ENCODE results near the gene MALAT1.
"Not testable (repeated sequence)": the region's sequence is repeated elsewhere in the genome, so short reads cannot be mapped to it uniquely, and the experiment has no call there.

The MALAT1 gene
- total RNA-seq = 15,737 reads per million, percentile 100 among the genes with 10 or more reads in this experiment

DNA sequence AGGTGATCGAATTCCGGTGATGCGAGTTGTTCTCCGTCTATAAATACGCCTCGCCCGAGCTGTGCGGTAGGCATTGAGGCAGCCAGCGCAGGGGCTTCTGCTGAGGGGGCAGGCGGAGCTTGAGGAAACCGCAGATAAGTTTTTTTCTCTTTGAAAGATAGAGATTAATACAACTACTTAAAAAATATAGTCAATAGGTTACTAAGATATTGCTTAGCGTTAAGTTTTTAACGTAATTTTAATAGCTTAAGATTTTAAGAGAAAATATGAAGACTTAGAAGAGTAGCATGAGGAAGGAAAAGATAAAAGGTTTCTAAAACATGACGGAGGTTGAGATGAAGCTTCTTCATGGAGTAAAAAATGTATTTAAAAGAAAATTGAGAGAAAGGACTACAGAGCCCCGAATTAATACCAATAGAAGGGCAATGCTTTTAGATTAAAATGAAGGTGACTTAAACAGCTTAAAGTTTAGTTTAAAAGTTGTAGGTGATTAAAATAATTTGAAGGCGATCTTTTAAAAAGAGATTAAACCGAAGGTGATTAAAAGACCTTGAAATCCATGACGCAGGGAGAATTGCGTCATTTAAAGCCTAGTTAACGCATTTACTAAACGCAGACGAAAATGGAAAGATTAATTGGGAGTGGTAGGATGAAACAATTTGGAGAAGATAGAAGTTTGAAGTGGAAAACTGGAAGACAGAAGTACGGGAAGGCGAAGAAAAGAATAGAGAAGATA is at the start of gene MALAT1:
TSS of gene MALAT1 (plus strand) at position 69 of the 736 bp plus-strand sequence.
- peak; percentile 94 for DNase-seq

DNA sequence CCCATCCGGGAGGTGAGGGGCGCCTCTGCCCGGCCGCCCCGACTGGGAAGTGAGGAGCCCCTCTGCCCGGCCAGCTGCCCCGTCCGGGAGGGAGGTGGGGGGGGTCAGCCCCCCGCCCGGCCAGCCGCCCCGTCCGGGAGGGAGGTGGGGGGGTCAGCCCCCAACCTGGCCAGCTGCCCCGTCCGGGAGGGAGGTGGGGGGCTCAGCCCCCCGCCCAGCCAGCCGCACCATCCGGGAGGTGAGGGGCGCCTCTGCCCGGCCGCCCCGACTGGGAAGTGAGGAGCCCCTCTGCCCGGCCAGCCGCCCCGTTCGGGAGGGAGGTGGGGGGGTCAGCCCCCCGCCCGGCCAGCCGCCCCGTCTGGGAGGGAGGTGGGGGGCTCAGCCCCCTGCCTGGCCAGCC is 47.5 kb upstream of the MALAT1 start:
- DNase-seq = not testable (repeated sequence)

DNA sequence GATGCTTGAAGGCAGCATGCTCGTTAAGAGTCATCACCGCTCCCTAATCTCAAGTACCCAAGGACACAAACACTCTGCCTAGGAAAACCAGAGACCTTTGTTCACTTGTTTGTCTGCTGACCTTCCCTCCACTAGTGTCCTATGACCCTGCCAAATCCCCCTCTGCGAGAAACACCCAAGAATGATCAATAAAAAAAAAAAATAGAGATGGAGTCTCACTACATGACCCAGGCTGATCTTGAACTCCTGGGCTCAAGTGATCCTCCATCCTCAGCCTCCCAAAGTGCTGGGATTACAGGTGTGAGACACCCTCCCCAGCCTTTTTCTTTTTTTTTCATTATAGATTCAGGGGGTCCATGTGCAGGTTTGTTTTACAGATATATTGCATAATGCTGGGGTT is 46.6 kb upstream of the MALAT1 start:
- DNase-seq = not testable (repeated sequence)

DNA sequence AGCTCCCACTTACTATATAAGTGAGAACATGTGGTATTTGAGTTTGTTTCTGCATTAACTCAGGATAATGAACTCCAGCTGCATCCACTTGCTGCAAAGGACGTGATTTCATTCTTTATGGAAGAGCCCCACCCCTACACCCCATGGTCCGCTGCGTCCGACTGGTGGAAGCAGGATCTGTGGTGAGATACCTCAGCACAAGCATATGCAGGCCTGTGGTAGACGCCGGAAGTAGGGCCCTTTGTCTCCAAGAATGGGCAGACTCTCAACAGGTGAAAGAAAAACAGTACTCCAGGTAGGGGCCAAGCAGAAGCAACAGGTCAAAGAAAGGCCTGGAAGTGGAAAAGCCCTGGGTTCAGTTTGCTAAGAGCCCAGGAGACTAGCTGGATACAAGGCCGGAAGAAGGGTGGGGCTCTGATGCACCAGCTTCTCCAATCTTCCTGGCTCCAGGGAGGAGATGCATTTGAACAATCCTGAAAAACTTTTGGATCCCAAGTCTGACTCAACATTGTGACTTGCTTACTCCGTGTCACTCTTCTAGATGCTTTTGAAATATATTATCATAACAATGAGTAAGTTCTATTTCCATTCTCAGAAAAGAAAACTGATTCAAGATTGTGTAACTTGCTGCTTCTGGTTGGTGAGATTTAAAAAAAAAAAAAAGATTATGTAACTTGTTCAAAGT is 45.9 kb upstream of the MALAT1 start:
- DNase-seq = no peak

DNA sequence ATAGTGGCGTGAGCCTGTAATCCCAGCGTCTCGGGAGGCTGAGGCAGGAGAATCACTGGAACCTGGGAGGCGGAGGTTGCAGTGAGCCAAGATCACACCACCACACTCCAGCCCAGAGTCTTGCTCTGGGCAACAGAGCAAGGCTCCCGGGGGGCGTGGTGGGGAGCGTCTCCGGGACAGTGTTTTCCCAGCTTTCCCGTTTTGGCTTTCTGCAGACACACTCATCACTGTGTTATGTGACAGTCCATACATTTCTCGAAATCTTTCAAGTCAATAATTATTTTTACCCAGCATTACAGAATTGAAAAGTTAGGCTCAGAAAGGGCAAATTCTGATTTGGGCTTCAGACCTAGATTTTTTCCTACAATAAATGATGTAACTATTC is 44.5 kb upstream of the MALAT1 start:
- no peak for DNase-seq

DNA sequence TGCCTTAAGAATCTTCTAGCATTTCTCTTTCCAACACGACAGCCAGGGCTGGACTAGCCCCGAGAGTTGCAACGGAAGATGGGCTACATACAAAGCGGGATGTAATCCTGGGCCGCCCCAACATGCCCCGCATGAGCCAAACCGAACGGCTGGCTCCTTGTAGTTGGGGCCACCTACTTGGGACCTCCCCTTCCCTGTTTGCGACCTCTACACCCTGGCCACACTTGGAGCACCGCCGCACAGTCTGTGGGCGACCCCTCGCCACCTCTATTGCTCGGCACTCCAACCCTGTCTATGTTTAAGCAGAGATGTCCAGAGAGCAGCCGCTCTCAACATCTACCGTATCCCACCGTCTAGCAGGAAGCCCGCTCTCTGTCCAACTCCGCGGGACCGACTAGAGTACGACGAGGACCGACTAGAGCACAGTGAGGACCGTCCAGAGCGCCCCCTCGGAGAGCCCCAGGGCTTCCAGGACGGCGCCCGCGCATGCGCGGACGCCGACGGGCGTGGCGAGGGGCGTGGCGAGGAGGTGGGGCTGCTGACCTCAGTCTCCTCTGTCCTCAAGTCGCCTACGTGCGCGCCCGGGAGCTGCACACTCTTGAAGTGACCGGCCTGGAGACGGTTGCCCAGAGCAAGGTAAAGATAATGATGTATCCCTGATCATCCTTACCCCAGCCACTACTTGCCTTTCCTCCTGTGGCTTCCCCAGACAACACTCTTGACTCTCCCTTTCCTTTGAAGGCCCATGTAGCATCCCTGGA is 44.0 kb upstream of the MALAT1 start:
- DNase-seq = peak; percentile 62

DNA sequence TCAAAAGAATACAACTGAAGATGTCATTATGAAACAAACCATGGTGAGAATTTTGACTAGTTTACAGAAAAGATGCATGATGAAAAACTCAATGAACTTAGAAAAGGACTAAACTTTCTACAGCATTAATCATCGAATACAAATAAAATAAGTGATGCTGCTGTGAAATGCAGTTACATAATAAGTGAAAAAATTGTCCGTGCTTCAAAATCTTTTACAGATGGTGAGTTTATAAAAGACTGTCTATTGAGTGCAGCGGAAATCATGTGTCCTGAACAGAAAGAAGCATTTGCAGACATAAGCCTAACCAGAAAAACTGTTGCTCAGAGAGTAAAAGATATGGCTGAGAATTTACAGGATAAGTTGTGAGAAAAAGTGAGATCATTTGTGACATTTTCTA is 42.4 kb upstream of the MALAT1 start:
- no peak for DNase-seq

DNA sequence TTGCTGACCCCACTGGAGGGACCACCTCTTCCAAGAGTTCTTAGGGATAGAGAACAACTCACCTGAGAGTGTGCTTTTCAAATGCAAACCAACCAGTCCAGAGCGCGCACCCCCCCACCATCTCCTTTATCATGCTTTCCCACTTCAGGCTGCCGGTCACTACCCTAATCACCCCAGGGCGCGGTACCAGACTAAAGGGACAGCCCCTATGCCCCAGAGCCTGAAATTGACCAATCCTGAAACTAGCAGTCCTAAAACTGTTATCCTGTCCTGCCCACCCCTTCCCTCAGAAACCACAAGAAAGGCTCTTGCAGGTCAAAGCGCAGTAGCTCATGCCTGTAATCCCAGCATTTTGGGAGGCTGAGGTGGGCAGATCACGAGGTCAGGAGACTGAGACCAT is 39.3 kb upstream of the MALAT1 start:
- DNase-seq = no peak

DNA sequence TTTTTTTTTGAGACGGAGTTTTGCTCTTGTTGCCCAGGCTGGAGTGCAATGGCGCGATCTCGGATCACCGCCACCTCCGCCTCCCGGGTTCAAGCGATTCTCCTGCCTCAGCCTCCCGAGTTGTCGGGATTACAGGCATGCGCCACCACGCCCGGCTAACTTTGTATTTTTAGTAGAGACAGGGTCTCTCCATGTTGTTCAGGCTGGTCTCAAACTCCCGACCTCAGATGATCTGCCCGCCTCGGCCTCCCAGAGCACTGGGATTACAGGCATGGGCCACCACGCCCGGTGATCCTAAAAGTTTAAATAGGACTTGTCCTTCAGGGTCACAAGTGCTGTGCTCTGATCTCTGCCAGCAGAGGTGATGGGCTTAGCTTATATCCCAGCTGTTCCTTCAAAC is 33.4 kb upstream of the MALAT1 start:
- DNase-seq = not testable (repeated sequence)

DNA sequence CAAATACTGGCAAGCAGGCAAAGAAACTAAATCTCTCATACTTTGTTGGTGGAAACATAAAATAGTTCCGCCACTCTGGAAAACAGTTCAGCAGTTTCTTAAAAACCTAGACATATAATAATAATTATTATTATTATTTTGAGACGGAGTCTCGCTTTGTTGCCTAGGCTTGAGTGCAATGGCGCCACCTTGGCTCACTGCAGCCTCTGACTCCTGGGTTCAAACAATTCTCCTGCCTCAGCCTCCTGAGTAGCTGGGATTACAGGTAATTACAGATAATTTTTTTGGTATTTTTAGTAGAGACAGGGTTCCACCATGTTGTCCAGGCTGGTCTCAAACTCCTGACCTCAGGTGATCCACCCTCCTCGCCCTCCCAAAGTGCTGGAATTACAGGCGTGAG is 31.5 kb upstream of the MALAT1 start:
- not testable (repeated sequence) for DNase-seq

DNA sequence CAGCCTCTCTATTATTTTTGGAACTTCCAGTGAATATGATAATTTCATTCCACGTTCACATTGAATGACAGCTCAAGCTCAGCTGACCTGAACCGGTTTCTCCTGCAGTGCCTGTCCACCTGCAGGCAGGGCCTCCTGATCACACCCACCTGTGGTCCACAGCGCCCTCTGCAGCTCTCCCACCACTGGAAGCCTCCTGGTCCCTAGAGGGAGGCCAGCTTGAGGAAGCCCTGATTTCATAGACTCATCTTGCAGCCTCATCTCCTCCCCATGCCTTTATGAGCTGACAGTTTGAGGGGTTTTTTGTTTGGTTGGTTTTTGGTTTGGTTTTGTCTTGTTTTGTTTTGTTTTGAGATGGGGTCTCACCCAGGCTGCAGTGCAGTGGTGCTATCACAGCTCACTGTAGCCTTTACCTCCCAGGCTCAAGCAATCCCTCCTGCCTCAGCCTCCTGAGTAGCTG is 29.9 kb upstream of the MALAT1 start:
- DNase-seq = peak; percentile 45

DNA sequence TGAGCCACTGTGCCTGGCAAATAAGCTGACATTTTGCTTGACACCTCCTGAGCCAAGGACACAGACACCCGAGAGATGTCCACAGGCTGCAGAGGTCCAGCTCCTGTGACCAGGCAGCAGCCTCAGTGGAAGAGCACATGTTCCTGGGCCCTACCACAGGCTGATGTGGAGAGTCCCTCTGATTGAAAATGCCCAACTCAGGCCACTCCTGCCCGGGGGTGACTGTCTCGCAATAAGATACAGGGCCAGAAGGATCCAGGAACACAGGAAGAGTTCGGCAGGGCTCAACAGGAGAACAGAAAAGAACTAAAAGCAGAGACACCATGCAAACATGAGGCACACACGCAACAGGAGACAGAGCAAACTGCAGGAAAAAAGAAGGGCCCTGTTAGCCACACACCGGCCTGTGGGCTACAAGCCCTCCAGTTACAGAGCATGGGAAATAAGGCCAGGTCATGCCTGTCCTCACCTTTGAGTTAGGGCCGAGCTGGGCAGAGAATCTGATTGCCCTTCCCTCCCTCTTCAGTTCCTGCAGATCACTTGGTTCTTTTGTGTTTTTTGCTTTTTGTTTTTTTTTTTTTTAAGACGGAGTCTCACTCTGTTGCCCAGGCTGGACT is 28.3 kb upstream of the MALAT1 start:
- DNase-seq = no peak

DNA sequence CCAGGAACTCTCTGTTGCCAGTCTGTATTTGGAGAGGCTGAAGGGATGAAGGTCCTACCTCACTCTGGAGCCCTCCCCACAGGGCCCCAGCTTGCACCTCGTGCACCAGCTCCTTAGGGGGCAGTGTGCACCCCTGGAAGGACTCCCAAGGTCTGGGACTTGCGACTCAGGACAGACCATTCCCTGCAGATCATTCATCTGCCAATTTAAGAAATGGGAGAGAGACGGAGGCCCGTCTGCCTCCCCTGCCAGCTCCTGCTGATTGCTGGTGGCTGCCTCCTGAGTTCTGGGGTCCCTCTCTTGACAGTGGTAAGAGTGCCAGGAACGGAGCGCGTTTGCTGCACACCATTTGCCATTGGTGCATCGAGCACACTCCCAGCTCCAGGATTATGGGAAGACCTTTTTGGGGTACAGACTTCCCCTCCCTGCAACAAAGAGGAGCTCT is 27.4 kb upstream of the MALAT1 start:
- no peak for DNase-seq

DNA sequence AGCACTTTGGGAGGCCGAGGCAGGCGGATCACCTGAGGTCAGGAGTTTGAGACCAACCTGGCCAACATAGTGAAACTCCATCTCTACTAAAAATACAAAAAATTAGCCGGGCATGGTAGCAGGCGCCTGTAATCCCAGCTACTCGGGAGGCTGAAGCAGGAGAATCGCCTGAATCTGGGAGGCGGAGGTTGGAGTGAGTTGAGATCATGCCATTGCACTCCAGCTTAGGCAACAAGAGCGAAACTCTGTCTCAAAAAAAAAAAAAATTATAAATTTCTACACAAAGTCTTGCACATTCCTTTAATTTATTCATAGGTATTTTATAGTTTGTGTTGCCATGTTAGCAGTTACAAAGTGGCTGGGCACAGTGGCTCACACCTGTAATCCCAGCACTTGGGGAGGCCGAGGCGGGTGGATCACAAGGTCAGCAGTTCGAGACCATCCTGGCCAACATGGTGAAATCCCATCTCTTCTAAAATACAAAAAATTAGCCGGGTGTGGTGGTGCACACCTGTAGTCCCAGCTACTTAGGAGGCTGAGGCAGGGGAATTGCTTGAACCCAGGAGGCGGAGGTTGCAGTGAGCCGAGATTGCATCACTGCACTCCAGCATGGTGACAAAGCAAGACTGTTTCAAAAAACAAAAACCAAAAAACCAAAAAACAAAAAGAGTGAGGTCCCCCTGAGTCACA is 26.1 kb upstream of the MALAT1 start:
- DNase-seq = not testable (repeated sequence)

DNA sequence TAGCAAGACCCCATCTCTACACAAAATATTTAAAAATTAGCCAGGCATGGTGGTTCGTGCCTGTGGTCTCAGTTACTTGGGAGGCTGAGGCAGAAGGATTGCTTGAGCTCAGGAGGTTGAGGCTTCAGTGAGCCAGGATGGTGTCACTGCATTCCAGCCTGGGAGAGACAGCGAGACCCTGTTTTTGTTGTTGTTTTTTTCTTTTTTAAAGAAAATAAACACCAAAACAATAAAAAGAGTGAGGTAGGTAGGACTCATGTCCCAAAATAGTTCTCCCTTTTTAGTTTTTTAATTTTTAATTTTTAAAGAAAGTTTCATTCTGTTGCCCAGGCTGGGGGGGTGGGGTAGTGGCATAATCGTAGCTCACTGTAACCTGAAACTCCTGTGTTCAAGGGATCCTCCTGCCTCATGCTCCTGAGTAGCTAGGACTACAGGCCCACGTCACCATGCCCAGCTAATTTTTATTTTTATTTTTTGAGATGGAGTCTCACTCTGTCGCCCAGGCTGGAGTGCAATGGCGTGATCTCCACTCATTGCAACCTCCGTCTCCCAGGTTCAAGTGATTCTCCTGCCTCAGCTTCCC is 25.5 kb upstream of the MALAT1 start:
- DNase-seq = no peak

DNA sequence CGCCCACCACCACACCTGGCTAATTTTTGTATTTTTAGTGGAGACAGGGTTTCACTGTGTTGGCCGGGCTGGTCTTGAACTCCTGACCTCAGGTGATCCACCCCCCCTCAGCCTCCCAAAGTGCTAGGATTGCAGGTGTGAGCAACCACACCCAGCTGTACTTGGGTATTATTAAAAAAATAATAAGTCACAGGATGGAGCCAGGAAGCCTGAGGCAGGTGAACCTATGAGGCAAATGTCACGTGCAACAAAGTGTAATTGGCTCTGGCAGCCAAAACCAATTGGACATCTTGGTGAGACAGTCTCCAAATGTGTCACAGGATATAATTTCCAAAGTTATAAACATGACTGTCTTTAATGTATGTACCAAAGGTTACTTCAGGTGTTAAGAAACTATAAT is 24.0 kb upstream of the MALAT1 start:
- no peak for DNase-seq

DNA sequence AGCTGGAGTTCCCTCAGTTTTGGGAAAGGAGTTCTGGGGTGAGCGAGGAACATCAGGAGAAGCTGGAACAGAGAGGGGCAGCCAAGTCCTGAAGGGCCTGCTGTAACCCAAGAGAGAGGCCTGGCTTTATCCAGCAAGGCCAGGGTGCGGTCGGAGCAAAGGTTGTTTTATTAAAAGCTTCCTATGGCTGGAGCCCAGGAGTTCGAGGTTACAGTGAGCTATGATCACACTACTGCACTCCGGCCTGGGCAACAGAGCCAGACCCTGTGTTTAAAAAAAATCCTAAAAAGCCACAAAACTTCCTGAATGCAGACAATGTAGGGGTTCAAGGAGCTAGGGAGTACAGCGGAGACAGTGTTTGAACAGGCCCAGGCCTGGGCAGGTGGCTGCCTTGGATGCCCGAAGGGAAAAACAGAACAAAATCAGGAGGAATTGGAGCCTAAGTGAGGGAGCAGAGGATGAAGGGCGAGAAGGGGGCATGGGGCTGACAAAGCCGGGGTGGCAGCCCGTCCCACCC is 22.2 kb upstream of the MALAT1 start:
- DNase-seq = no peak

DNA sequence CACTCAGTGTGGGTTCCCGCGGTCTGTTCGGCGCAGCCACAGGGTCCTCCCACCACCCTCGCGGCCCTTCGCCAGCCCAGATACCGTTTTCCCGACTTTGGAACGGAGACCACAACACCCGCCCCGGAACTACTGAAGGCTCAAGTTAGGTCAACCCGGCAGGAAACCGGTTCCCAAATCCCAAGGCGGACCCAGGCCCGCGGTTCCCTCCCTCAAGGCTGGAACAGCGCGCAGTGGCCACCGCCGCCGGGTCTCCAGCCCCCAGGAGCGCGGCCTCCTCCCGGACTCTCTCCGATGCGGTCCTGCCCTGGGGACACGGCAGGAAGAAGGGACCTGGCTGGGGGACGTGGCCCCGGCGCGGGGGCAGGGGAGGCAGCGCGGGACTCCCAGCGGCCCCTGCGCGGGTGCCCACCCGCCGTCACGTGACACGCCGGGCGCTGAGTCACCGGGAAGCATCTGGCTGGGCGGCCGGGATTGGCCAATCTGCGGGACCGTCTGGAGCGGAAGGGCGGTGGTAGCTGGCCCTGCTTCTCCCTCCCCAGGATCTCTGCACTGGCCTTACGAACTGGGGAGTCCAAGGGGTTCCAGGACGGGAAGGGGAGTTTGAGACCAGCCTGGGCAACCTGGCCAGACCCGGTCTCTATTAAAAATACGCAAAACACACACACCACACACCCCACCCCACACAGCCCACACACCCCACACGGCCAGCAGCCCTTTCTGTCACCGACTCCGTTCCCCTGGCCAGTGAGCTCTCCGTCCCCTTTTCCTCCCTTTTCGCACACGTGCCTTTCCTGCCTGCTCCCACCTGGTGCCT is 21.5 kb upstream of the MALAT1 start:
- peak; percentile 86 for DNase-seq

DNA sequence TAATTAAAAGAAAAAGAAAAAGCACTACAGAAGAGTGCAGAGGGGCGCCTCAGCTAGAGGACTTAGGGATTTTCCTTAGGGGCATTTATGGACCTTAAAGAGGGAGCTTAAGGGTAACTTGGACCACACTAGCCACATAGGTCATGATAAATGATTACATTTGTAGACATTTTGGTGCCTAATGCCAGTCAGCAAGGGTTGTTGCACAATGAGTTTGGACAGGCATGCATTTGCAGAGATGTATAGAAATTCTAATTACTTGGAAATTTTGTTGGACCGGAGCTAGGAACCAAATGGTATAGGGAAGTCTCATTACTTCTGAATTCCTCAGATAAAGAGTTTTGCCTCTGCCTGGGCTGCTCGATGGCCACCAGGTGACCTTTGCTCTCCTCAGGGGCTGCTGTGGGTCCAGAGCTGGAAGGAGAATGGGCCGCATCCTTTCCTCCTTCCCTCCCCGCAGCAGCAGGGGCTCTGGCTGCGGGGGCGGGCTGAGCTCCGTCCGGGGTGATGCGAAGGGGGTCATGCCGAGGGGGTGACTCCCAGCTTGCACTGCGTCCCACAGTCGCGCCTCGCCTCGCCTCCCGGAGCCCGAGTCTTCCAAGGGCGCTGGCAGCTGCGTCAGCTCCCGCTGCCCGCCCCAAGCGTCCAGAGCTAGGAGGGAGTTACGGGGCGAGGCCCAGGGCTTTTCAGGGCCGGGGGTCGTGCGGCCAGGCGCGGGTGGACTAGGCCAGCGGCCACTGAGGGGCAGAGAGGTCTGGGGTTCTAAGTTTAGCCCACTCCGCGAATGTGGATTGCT is 20.3 kb upstream of the MALAT1 start:
- DNase-seq = no peak
